IMR-90 (cell line): Measurements from ENCODE around the gene PRSS53. TPM values are rescaled to one million over a fixed set of nuclear protein-coding genes. Genes with fewer than 3 reads are reported as not detected.
A peak's percentile ranks its signal among the peaks of the same experiment; 100 is the strongest.

Experiments used
- ATAC-seq: fragments of 200-7000 bp; cut with Tn5 transposase; 2 replicates; pipeline ENCODE4 v1.9.1; 2020; ENCODE audit warnings: low read depth, mild to moderate bottlenecking, moderate library complexity
- BruUV-seq: library from RNA; stranded (reverse); fragments of 400-500 nt; replicated peaks from 2 replicates; lab custom pipeline; 2021; lab: Mats Ljungman, UMichigan
- CTCF ChIA-PET: fragments of 300-600 bp; formaldehyde crosslinking; extraction: SDS; loops from one replicate; lab custom pipeline; 2021; ENCODE audit warnings: antibody characterized with exemption; lab: Yijun Ruan, JAX
- POLR2A ChIA-PET: fragments of 300-600 bp; sonication (Branson Sonifier 250); formaldehyde crosslinking; loops from one replicate; lab custom pipeline; 2022; ENCODE audit warnings: antibody characterized with exemption; ENCODE audit not compliant: unreplicated experiment; lab: Charles Lee
- DNase-seq: peaks from one replicate; pipeline ENCODE4 v3.0.0; 2013
- H2AFZ ChIP-seq: replicated peaks from 2 replicates; pipeline ENCODE3; 2013; ENCODE audit warnings: low read length, mild to moderate bottlenecking; ENCODE audit not compliant: poor library complexity
- H2AK5ac ChIP-seq: 2 replicates; pipeline ENCODE4 v1.6.1; 2013; ENCODE audit warnings: low read depth, low read length, inconsistent platforms
- H2AK9ac ChIP-seq: replicated peaks from 2 replicates; pipeline ENCODE3; 2013; ENCODE audit warnings: mild to moderate bottlenecking, low read depth, low read length, moderate library complexity; ENCODE audit not compliant: poor library complexity
- H2BK120ac ChIP-seq: 2 replicates; pipeline ENCODE4 v1.6.1; 2013; ENCODE audit warnings: low read depth, low read length, inconsistent platforms
- H2BK15ac ChIP-seq: 3 replicates; pipeline ENCODE4 v1.6.1; 2013; ENCODE audit warnings: low read depth, low read length, inconsistent platforms
- H2BK20ac ChIP-seq: 2 replicates; pipeline ENCODE4 v1.6.1; 2013; ENCODE audit warnings: low read depth, mild to moderate bottlenecking, inconsistent platforms, low read length, moderate library complexity
- H2BK5ac ChIP-seq: 2 replicates; pipeline ENCODE4 v1.6.1; 2013; ENCODE audit warnings: mild to moderate bottlenecking, low read depth, low read length, inconsistent platforms; ENCODE audit not compliant: poor library complexity, severe bottlenecking
- H3K14ac ChIP-seq: replicated peaks from 2 replicates; pipeline ENCODE4 v1.6.1; 2013; ENCODE audit warnings: low read depth, low read length, inconsistent platforms
- H3K18ac ChIP-seq: 2 replicates; pipeline ENCODE4 v1.6.1; 2013; ENCODE audit warnings: low read depth, low read length, control low read depth
- H3K23ac ChIP-seq: 2 replicates; pipeline ENCODE4 v1.6.1; 2013; ENCODE audit warnings: low read depth, low read length, inconsistent platforms
- H3K27ac ChIP-seq: 2 replicates; pipeline ENCODE4 v1.5.1; 2013; ENCODE audit warnings: mild to moderate bottlenecking, control low read depth, low read length; ENCODE audit not compliant: insufficient read depth
- H3K27me3 ChIP-seq: 2 replicates; pipeline ENCODE4 v1.6.1; 2013; ENCODE audit warnings: low read length; ENCODE audit not compliant: control insufficient read depth, insufficient read depth
- H3K36me3 ChIP-seq: 2 replicates; pipeline ENCODE4 v1.6.1; 2013; ENCODE audit warnings: low read length, mixed read lengths; ENCODE audit not compliant: control insufficient read depth, insufficient read depth
- H3K4ac ChIP-seq: 2 replicates; pipeline ENCODE4 v1.6.1; 2013; ENCODE audit warnings: low read depth, low read length, inconsistent platforms
- H3K4me1 ChIP-seq: 2 replicates; pipeline ENCODE4 v1.6.1; 2013; ENCODE audit warnings: low read length, mixed read lengths; ENCODE audit not compliant: control insufficient read depth, insufficient read depth
- H3K4me2 ChIP-seq: 2 replicates; pipeline ENCODE4 v1.6.1; 2013; ENCODE audit warnings: low read depth, mild to moderate bottlenecking, control low read depth, low read length, moderate library complexity
- H3K4me3 ChIP-seq: 2 replicates; pipeline ENCODE4 v1.5.1; 2013; ENCODE audit warnings: low read depth, mild to moderate bottlenecking, control low read depth, low read length, moderate library complexity; ENCODE audit not compliant: insufficient read depth
- H3K56ac ChIP-seq: 2 replicates; pipeline ENCODE4 v1.6.1; 2013; ENCODE audit warnings: low read length, inconsistent platforms; ENCODE audit not compliant: insufficient read depth; ENCODE audit errors: extremely low read depth
- H3K79me1 ChIP-seq, 2 experiments: 2 replicates each; pipeline ENCODE4 v1.6.1; 2013; ENCODE audit warnings: low read length in 2 of 2, inconsistent platforms in 1 of 2, low read depth in 1 of 2
- H3K9ac ChIP-seq: 2 replicates; pipeline ENCODE4 v1.6.1; 2013; ENCODE audit warnings: low read depth, low read length, control low read depth
- H3K9me1 ChIP-seq: 2 replicates; pipeline ENCODE4 v1.6.1; 2013; ENCODE audit warnings: low read length, inconsistent platforms; ENCODE audit not compliant: insufficient read depth
- H3K9me3 ChIP-seq: 2 replicates; pipeline ENCODE4 v1.6.1; 2013; ENCODE audit warnings: low read length; ENCODE audit not compliant: control insufficient read depth, insufficient read depth
- H4K20me1 ChIP-seq: 2 replicates; pipeline ENCODE4 v1.6.1; 2013; ENCODE audit warnings: low read length, inconsistent platforms; ENCODE audit not compliant: insufficient read depth
- H4K5ac ChIP-seq: 2 replicates; pipeline ENCODE4 v1.6.1; 2013; ENCODE audit warnings: mild to moderate bottlenecking, low read depth, low read length, control low read depth
- H4K8ac ChIP-seq, 2 experiments: 2 replicates each; pipeline ENCODE4 v1.6.1; 2013; ENCODE audit warnings: low read depth in 2 of 2, low read length in 2 of 2, control low read depth in 1 of 2, inconsistent platforms in 1 of 2
- H4K91ac ChIP-seq: 2 replicates; pipeline ENCODE4 v1.6.1; 2013; ENCODE audit warnings: low read depth, low read length, inconsistent platforms; ENCODE audit not compliant: insufficient read depth
- CHD1 ChIP-seq: IDR thresholded peaks from 2 replicates; pipeline ENCODE4 v1.6.1; 2012; ENCODE audit warnings: low read depth, low read length, improper control_type of control experiment
- MAFK ChIP-seq: IDR thresholded peaks from 2 replicates; pipeline ENCODE4 v1.6.1; 2012; ENCODE audit warnings: low read depth, low read length, improper control_type of control experiment
- NFE2L2 ChIP-seq: fragments of 150-350 bp; IDR thresholded peaks from 2 replicates; pipeline ENCODE4 v1.6.1; 2016; ENCODE audit warnings: low read depth, mild to moderate bottlenecking, low read length
- USF2 ChIP-seq: fragments of 150-350 bp; IDR thresholded peaks from 2 replicates; pipeline ENCODE4 v1.6.1; 2017; ENCODE audit warnings: mild to moderate bottlenecking, antibody characterized with exemption, low read length, low read depth
- WGBS, 2 experiments: methylation state at CpG; one replicate each; pipeline versions ENCODE4 v1.1.5 to v1.1.7; 2013; ENCODE audit warnings: missing lambda C conversion rate in 2 of 2; ENCODE audit not compliant: insufficient read length in 1 of 2; ENCODE audit errors: extremely low coverage in 2 of 2; 5-methylcytosine and 5-hydroxymethylcytosine counted together
- dilution Hi-C: fragments of 300-500 bp; cut with HindIII; formaldehyde crosslinking; loops from one replicate; pipeline ENCODE4 v1.14.3; 2018; ENCODE audit warnings: low sequenced_read_pairs; ENCODE audit not compliant: unreplicated experiment
- in situ Hi-C: fragments of 300-500 bp; cut with MboI; formaldehyde crosslinking; loops from 3 replicates; pipeline ENCODE4 v1.14.3; 2019; ENCODE audit warnings: low sequenced_read_pairs, inconsistent platforms, mixed read lengths
- intact Hi-C: fragments of 100-400 bp; cut with micrococcal nuclease; formaldehyde crosslinking; loops from 2 replicates; pipeline ENCODE4 v1.10.0; 2022
- polyA plus RNA-seq, 3 experiments: library from polyadenylated mRNA; depleted of rRNA; stranded (reverse); fragments of >200 nt; gene quantifications; 2 replicates each; pipeline ENCODE4 v1.2.3, GENCODE V29; 2012; ENCODE audit warnings: low replicate concordance in 1 of 3
- total RNA-seq: library from RNA; depleted of rRNA; stranded (reverse); fragments of >200 nt; gene quantifications from 2 replicates; pipeline ENCODE4 v1.2.3, GENCODE V29; 2012

The PRSS53 gene
- total and polyA plus RNA-seq, 2 of the 4 experiments (the other 2 are of a cell fraction): 0.72 to 5.9 TPM

- Histone ChIP-seq H3K79me1 (peaks cover 18 to 37% of the 10 kb centered on the region in 2 experiments), H3K4me3 (no peak overlapping the region), H3K27ac (no peak overlapping the region), H3K14ac (no peak overlapping the region), H2BK120ac (no peak overlapping the region), H2BK20ac (no peak overlapping the region), H3K18ac (no peak overlapping the region), H2BK15ac (no peak overlapping the region), H2BK5ac (no peak overlapping the region), H3K4me1 (peaks cover 5% of the 10 kb centered on the region), H3K9ac (no peak overlapping the region), H3K36me3 (peaks cover 26% of the 10 kb centered on the region), H3K4ac (no peak overlapping the region), H3K56ac (no peak overlapping the region), H4K8ac (peak overlapping the region in 1 of 2 experiments; percentile 100; a peak in 2 of 4 replicates), H2AK9ac (no peak overlapping the region), H3K4me2 (no peak overlapping the region), H3K9me3 (no peaks in the 10 kb centered on the region), H4K91ac (no peak overlapping the region), H4K5ac (no peak overlapping the region), H4K20me1 (no peaks in the 10 kb centered on the region; the same call in 1 of the 2 replicates), H3K23ac (no peak overlapping the region), H3K9me1 (peaks cover 11% of the 10 kb centered on the region; the same call in 1 of the 2 replicates), H3K27me3 (no peaks in the 10 kb centered on the region), H2AK5ac (no peak overlapping the region), H2AFZ (no peak overlapping the region)
- in situ Hi-C loops (no loop called here), intact Hi-C loops (no loop called here), dilution Hi-C loops (no loop called here)
- WGBS, 2 experiments: 93% methylated on average over 5 of the region's 28 CpGs; no CpG with 5 or more reads in 1 of the 2 experiments
- ATAC-seq (no peak), DNase-seq (no peak)
- TF ChIP-seq CHD1: no peak
- no peak for TF ChIP-seq MAFK
- no peak for TF ChIP-seq USF2
- no peak for TF ChIP-seq NFE2L2
- CTCF ChIA-PET: no interaction called here
- POLR2A ChIA-PET: no interaction called here
- BruUV-seq: no TSS peak
Measured at GRCh38 chr16:31106509-31107464, 18.0 kb upstream of the PRSS53 start.
